Fibroblast of skin of abdomen (primary cell): ENCODE data around the gene NHEJ1. TPM values are rescaled to one million over a fixed set of nuclear protein-coding genes. Genes with fewer than 3 reads are reported as not detected.
"Not testable (repeated sequence)": the region's sequence is repeated elsewhere in the genome, so short reads cannot be mapped to it uniquely, and the experiment has no call there.

Experiments used
- DNase-seq: peaks from one replicate; pipeline ENCODE4 v3.0.0-alpha.2; 2013
- polyA plus RNA-seq, 2 experiments: library from polyadenylated mRNA; unstranded; fragments of 120-200 nt; gene quantifications; one replicate each; pipeline ENCODE4 v1.2.1, GENCODE V29; 2013; ENCODE audit not compliant: insufficient read length in 2 of 2

NHEJ1 gene
- polyA plus RNA-seq (2013, experiment 1 of 2; ENCODE audit: insufficient read length) = 15.8 TPM
- polyA plus RNA-seq (2013, experiment 2 of 2; ENCODE audit: insufficient read length) = 13.5 TPM

- DNase-seq = peak; percentile 94
Measured at GRCh38 chr2:219160186-219161017, at the start of gene NHEJ1. Gene NHEJ1 (minus strand): TSS chr2:219160815. CDS start chr2:219158362, 2,453 bp downstream.

- DNase-seq = no peak
Measured at GRCh38 chr2:219209236-219210195, 48.9 kb upstream of the NHEJ1 start.

GRCh38 chr2:219207884-219208740, 47.5 kb upstream of the NHEJ1 start:
- peak; percentile 29 for DNase-seq

GRCh38 chr2:219207134-219207883, 46.7 kb upstream of the NHEJ1 start:
- no peak for DNase-seq

- peak; percentile 94 for DNase-seq
Measured at GRCh38 chr2:219206328-219207133, 45.9 kb upstream of the NHEJ1 start, which contains the start of gene ZFAND2B. Gene ZFAND2B (plus strand): TSS chr2:219206782. CDS start chr2:219206988, 206 bp downstream.

- no peak for DNase-seq
Measured at GRCh38 chr2:219205981-219206327, 45.3 kb upstream of the NHEJ1 start.

- DNase-seq = no peak
Measured at GRCh38 chr2:219205165-219205538, 44.5 kb upstream of the NHEJ1 start.

- no peak for DNase-seq
Measured at GRCh38 chr2:219204425-219205164, 44.0 kb upstream of the NHEJ1 start.

GRCh38 chr2:219201331-219201730, 40.7 kb upstream of the NHEJ1 start:
- not testable (repeated sequence) for DNase-seq

- DNase-seq = not testable (repeated sequence)
Measured at GRCh38 chr2:219200502-219201326, 40.1 kb upstream of the NHEJ1 start.

- DNase-seq = no peak
Measured at GRCh38 chr2:219199470-219200211, 39.0 kb upstream of the NHEJ1 start.

- no peak for DNase-seq
Measured at GRCh38 chr2:219198974-219199373, 38.4 kb upstream of the NHEJ1 start.

- DNase-seq = no peak
Measured at GRCh38 chr2:219197388-219197787, 36.8 kb upstream of the NHEJ1 start.

- DNase-seq = no peak
Measured at GRCh38 chr2:219186754-219187456, 26.3 kb upstream of the NHEJ1 start.

GRCh38 chr2:219184121-219184520, 23.5 kb upstream of the NHEJ1 start:
- no peak for DNase-seq

- DNase-seq = no peak
Measured at GRCh38 chr2:219183151-219183772, 22.6 kb upstream of the NHEJ1 start.
